SK-N-SH (cell line): ENCODE results near the gene LLGL2.

Experiments
- EP300 ChIP-seq, 2 experiments: IDR thresholded peaks; 2 replicates each; pipeline versions ENCODE4 v1.4.0 to v1.6.1; 2012; ENCODE audit warnings: borderline replicate concordance in 1 of 2, low read depth in 1 of 2, low read length in 1 of 2
- MXI1 ChIP-seq: IDR thresholded peaks from 2 replicates; pipeline ENCODE4 v1.6.1; 2012; ENCODE audit warnings: mild to moderate bottlenecking, low read depth, low read length, improper control_type of control experiment
- ZBTB33 ChIP-seq: IDR thresholded peaks from 2 replicates; pipeline ENCODE4 v1.4.0; 2012; ENCODE audit warnings: low read depth, borderline replicate concordance

- TF ChIP-seq ZBTB33 (no peak), MXI1 (no peak), EP300 (IDR thresholded peaks at IDR 0.05; ENCODE audit: borderline replicate concordance in 1 of 2, low read depth in 1 of 2, low read length in 1 of 2) (no peak)
These were observed 10.5 kb upstream of the LLGL2 start for GRCh38 chr17:75514919-75515495.
